HG03558 (cell line): ENCODE results near the gene TFF3.

ENCODE experiments used
- ATAC-seq: cut with Tn5 transposase; IDR thresholded peaks from one replicate; pipeline ENCODE4 v1.9.1; 2021; ENCODE audit warnings: moderate number of reproducible peaks; ENCODE audit not compliant: unreplicated experiment; ENCODE audit errors: extremely low read depth

Gene TFF3

DNA sequence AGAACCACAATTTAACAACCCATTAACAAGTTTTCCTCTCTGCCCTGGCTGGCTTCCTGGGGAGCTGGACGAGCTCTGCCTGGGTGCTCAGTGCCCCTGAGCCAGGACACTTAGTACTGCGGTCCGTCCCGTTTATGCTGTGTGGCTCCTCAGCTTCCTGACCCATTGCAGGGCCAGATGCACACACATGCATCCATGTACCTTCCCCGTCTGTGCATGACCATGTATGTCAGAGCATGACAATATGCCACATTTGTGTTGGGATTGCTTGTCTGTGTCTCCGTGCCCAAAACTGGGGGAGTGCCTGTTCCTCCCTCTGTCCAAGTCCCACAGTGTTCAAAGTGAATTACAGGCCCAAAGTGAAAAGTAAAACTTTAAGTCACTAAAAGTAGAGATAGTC lies 9.7 kb upstream of the TFF3 start:
- ATAC-seq = no peak

DNA sequence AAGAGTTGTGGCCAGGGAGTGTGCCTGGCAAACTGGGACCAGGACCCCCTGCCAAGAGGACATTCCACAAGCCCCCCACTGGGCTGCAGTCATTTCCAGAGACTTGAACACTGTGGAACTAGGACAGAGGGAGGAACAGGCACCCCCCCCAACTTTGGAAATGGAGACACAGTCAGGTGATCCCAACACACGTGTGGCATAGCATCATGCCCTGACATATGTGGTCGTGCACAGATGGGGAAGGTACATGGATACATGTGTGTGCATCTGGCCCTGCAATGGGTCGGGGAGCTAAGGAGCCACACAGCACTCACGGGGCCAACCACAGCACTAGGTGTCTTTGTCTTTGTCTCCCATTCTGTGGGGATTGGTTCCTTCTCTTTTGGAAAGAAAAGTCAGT lies 6.6 kb upstream of the TFF3 start:
- no peak for ATAC-seq

DNA sequence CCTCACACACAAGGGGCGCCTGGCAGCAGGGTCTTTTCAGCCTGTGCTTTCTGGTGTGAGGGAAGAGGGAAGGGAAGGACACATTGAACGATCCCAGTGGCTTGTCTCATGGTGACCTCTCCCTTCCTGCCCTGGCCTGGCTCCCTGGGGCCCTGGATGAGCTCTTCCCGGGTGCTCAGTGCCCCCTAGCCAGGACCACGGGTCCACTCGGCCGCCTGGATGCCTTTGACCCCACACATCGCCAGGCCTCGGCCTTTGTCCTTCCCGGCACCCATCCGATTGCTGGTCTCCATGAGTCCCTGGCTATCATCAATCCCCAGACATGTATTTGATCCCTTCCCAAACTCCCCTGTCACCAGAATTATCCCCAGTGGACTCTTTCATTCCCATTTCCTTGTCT lies 6.0 kb upstream of the TFF3 start:
- no peak for ATAC-seq

DNA sequence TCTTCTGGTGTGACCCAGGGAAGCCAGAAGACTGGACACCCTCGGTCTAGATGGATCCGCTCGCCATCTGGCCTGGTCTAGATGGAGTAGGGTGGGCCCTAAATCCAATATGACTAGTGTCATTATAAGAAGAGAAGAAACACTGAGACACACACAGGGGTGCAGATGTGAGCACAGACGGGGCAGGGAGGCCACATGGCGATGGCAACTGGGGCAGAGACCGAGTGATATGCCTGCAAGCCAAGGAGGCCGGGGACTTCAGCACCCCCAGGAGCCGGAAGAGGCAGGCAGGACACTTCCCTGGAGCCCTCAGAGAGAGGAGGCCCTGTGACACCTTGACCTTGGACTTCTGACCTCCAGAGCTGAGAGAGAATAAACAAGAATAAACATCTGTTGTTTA lies 5.6 kb upstream of the TFF3 start:
- no peak for ATAC-seq

DNA sequence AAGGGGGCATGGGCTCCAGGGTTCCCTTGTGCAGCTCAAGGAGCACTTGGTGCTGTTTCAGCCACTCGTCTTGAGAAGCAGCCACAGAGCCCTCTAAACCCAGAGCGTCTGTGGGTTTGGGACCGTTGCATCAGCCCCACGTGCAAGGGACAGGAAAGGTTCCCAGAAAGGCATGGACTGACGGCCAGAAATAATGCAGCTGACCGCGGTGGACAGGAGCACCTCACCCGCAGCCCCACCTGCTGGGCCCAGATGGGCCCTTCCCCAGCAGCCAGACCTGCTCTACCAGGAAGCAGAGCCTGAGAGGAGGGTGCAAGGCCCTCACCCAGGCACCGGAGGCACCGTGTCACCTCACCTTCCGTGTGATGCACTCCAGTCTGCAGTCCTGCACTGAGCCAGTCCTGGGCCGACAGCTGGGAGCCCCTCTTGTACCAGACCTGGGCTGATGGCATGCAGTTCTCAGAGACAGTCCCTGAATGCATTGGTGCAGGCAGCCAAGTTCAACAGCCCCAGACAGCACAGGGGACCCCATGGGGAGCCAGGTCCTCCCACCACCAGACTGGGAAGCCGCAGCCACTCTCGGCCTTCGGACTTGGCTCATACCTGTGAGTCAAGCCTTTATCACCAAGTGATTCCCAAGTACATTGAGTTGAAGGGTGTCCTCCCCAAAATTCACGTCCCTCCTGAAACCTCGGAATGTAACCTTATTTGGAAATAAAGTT lies 4.8 kb upstream of the TFF3 start:
- no peak for ATAC-seq

DNA sequence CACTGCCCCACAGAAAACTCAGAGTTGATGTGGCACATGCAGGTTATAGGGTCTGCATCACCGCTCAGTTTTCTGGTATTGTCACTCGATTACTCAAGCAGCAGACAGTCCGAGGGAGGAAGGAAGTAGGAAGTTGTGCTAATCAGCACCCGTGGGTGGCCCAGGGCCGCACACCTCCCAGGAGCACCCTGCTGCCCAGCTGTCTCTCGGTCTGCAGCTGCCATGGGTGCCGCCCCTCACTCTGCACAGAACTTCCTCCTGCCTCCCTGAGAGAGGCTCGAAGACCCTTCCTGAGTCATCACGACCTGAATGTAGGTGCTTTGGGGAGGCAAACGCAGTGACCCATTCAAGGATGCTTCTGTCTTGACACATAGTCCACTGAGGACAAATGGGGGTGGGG lies 4.2 kb upstream of the TFF3 start:
- no peak for ATAC-seq

DNA sequence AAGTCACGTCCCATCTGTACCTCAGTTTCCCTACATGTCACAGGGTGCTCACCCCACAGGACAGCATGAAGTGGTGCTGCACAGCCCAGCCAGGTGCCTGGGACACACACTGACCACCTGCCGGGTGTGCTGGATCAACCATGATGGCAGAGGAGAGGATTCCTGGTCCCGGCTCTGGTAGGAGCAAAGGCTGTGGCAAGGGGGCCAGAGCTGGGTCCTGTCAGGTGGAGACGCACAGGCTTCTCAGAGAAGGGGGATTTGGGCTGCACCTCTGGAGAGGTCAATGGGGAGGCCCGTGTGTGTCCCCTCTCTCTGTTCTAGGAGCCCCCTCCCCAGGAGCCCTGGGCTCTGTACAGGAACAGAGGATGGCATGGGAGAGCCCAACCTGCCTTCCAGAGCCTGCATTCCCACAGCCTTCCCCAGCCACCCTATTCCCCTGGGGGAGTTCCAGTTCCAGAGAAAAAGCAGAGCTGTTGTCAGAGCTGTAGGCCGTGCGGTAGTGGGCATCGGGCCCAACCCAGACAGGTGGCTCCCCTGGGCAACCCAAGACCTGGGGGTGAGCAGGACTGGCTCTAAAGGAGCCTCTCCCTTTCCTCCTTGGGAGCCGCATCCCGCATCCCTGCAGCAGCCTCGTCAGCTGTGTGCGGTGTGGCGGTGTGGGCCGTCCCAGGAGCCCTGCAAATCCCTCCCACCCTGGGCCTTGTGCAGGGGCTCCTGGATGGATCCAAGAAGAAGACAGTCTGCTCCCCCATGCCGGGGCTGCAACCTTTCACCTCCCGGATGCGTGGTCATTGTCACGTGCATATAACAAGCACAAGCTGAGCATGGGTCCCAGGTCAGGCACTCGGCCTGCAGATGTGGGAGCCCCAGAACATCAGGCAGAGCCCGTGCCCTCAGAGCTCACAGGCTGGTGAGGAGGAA lies 2.9 kb upstream of the TFF3 start:
- ATAC-seq = no peak

DNA sequence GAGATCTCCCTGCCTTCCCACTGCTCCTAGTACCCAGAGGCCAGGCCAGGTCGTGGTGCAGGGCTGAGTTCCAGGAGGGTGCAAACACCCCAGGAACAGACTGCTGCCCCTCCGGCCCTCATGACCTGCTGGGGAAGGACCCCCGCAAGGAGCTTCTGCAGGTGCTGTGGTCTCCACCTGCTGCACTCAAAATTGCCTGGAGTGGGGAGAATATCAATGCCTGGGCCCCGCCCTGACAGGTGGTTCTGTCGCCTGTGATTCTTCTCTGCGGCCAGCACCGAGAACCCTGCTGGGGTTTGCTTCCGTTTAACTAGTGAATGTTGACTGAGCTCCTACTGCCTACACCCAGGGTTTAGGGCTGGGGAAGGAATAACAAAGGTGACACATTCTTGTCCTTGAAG lies 2.1 kb upstream of the TFF3 start:
- ATAC-seq = no peak

DNA sequence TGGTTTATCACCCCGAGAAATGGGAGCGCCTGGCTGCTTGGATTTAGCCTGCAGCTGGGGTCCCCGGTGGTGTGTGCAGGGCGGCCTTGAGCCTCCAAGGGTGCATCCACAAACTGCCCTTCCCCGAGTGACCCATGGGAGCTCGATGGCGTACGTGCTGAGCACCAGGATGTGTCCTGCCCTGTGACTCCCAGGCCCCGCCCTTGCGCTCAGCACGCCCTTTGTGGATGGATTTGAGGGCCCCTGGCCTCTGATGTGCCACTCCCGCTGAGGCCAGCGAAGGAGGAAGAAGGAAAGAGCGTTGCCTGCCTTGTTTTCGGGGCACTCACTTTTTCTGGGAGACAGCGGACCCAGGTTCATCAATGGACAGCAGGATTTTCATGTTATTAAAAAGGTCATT lies 1.7 kb upstream of the TFF3 start:
- no peak for ATAC-seq

DNA sequence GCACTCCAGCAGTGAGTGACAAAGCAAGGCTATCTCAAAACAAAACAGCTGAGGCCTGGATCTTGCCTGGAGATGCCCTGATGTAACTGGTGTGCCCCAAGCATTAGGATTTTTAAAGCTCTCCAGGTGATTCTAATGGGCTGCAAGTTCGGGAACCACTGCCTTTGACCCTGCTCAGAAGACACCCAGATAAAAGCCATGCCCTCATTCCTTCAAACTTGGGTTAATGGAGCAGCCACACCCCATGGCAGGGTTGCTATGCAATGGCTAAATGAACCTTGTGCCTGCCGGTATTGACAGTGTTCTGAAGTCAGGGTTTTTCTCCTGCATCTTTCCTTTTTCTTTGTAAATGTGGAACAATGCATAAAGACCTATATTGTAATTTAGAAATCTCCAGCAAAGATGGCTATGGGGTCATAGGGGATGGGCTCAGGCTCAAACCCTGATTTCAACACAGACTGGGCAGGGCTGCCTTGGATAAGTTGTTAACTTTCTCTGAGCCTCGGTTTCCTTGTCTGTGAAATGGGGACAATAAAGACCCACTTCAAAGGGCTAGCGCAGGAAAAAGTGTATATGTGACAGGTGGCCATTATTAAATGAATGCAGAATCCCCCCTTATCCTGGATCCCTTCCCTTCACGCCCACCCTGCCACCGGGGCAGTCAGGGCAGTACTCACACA lies 453 bp downstream of the TFF3 start:
- no peak for ATAC-seq

DNA sequence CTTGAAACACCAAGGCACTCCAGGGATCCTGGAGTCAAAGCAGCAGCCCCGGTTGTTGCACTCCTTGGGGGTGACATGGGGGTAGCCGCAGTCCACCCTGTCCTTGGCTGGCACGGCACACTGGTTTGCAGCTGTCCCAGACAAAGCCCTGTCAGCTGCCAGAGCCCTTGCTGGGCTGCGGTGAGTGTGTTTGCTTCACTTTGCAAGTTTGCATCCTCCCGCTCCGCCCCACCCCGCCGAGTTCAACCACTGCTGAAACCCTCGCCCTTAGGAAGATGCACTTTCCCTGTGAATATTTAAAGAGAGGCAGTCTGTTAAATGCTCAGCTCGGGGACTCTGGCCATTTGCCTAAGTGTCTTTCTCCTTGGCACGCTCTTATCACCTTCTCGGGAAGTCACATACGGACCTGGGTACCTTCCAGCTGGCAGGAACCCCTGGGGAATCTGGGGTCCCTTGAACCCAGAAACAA lies 1.7 kb downstream of the TFF3 start:
- no peak for ATAC-seq

DNA sequence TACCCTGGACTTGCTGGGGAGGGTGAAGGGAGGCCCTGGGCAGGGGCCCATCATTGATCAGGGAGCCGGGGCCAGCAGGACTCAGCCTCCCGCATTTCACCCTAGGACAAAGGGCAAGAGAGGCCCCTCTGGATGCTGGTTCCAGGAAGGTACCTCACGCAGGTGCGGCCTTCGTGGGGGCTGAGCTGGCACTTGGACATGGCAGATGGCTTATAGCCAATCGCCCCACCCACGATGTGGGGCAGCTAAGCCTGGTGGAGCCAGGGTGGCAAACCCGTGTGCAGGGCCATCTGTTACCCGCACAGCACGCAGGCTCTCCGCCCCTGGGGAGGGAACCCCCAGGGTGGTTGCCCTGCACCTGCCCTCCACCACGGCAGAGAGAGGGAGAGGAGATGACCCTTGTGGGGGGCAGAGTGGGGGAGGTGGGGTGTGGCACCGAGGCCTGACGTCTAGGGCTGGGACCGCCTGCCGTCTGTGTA lies 2.5 kb downstream of the TFF3 start:
- ATAC-seq = no peak

DNA sequence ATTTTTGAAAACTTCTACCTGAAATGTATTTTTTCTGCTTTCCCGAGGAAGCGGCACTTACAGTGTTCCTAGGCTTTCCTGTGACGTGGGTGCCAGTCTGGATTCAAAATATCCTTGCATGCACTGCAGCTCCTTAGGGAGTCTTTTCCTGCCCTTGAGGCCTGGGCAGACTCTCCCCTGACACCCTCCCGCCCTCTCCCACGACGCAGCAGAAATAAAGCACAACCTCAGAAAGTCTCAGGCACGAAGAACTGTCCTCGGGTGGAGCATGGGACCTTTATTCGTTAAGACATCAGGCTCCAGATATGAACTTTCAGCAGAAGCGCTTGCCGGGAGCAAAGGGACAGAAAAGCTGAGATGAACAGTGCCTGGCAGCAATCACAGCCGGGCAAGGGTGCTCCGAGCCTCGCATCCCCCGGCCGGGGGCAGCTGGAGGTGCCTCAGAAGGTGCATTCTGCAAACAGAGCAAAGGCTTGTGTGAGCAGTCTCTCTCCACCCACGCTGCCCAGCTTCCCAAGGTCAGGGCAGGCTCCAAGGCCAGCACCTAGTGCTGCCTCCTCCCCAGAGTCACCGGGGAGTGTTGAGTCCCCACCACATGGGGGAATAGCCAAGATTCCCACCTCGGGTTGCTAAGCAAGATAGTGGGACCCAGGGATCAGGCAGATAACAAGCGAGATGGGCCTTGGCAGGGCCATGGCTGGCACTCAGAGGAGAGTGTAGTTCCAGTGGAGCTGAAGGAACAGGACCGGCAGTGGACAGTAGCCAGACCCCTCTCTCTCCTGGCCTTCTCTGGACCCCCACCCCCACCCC lies 3.2 kb downstream of the TFF3 start:
- no peak for ATAC-seq

DNA sequence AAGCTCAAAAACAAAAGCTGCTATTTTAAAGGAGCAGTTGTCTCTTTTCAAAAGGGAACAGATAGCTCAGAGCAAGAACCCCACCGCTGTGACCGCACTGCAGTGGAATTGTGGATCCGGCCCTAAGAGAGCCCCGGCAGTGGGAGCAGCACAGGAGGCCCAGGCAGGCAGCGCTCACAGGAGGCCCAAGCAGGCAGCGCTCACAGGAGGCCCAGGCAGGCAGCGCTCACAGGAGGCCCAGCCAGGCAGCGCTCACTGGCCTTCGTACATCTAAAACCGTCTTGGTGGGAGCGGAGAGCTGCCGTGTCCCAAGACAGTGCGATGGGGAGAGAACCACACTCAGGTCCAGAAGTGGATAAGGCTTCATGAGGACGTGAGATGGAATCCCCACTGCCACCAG lies 4.0 kb downstream of the TFF3 start:
- ATAC-seq = no peak

DNA sequence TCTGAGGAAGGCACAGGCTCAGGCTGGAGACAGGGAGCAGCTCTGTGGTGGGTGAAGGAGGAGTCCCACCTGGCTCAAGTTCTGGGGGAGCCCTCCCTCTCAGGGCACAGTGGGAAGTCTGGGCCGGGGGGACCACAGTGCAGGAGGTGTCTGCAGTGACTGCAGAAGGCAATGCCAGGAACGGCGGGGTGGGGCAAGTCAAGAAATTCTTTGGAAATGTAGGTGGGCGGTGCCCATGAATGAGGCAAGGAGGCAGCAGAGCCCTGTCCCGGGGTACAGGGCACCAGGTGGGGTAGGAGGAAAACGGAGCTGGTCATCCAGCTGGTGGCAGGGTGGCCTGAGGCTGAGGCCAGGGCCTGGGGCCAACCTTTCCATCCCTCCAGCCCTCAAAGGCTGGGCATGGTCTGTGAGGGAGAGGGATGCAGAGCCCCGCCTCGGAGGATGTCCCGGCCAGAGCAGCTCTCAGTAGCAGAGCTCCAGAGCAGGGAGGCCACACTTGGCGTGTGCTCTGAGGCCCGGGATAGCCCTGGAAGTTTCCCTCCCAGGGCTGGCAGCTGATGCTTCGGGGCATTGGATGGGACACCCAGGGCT lies 4.7 kb downstream of the TFF3 start:
- ATAC-seq = no peak

DNA sequence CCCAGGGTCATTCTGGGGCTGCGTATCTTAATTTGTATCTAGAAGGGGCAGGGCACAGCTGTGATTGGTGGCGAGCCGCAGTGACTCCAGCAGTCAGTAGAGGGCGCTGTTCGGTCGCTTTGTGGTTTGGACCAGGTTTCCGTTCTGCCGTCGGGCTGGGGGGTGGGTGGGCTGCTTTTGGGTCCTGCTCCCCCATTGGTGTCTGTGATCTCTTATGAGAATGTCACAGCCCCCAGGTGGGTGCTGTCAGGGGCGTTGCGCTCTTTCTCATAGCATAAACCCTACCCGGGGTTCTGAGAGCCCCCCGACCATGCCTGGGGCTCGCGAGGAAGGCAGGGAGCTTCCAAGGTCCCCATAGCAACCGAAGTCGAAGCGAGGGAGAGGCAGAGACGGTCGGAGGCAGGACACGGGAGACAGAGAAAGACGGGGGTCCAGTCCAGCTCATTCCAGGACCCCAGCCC lies 5.4 kb downstream of the TFF3 start:
- ATAC-seq = no peak

DNA sequence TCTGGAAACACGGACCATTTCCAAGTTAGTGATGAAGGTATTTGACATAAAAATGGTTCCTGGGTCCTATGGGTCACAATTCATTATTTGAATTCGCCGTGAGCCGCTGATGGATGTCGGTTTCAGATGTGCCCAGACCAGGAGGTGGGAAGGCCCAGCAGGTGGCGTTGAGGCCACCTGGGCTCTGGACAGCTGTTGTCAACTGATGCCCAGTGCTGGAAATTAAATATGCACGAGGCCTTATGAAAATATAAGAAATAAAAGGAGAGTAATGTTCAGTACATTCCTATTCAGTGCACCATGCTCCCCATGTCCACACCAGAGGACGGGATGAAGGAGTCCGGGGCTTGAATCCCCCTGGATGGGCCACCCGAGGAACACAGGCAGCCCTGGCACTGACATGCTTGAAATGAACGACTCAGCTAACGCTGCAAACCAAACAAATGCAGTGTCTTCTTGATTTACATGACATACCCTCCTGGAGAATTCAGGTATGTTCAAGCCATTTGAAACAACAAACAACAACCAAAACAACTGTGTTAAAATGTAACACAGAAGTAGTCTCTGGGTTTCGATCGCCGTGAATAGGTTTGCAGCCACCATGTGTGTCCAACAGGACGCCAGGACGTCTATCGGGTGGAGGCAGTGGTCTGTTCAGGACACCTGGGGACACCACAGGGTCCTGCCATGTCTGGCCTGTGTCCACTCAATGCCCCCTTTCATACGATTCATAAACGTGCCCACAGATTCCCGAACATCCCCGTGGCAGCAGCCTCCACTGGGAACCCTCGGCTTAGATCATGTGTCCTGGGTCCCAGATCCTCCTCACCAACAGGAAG lies 6.1 kb downstream of the TFF3 start:
- ATAC-seq = no peak

DNA sequence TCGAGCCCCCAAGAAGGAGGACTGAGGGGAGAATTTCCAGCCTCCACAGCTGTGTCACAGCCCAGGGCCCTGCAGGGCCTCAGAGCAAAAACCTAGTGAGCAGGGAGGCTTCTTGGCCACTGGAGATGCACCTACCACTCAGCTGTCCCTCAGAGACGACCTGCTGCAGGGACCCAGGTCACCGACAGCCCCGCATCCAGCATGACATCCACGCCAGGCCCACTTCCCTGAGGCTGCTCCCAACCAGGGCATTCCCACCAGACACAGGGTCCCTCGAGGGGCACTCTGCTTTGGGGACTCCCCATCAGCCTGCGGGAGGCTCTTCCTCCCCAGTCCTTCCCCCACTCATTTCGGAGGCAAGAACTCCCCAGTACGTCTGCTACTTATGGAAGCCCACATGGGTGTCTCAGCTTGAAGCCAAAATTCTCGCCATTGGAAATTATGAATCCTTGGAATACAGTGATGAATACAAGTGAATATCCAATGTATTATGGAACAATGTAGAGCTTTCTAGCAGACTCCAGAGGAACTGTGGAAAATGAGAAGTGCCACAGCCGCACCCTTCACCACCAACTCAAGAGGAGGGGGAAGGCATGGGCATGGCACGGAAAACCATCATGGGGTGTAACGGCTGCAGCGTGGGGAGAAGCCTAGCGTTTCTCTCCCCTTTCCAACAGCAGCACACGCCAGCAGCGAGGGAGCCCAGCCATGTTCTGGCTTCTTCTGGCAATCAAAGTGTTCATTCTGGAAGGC lies 6.9 kb downstream of the TFF3 start:
- no peak for ATAC-seq
